HepG2 (cell line): ENCODE measurements around the gene COPZ2. TPM values are rescaled to one million over a fixed set of nuclear protein-coding genes. Genes with fewer than 3 reads are reported as not detected.

Experiments used
- ETV6 ChIP-seq: sonication (generic); formaldehyde crosslinking; conservative IDR thresholded peaks from 2 replicates; pipeline ENCODE4 v1.4.0; 2020; ENCODE audit warnings: missing genetic modification reagents
- FOSL2 ChIP-seq: sonication (generic); formaldehyde crosslinking; IDR thresholded peaks from 2 replicates; pipeline ENCODE4 v1.4.0; 2020; ENCODE audit warnings: missing genetic modification reagents
- HMGA1 ChIP-seq: sonication (generic); formaldehyde crosslinking; conservative IDR thresholded peaks from 2 replicates; pipeline ENCODE4 v1.4.0; 2020; ENCODE audit warnings: missing genetic modification reagents
- HNRNPH1 ChIP-seq: fragments of 200-400 bp; formaldehyde crosslinking; optimal IDR thresholded peaks from 2 replicates; pipeline ENCODE3; 2017; ENCODE audit warnings: mild to moderate bottlenecking, low read depth, low read length
- ISX ChIP-seq: sonication (generic); formaldehyde crosslinking; conservative IDR thresholded peaks from 2 replicates; pipeline ENCODE4 v1.5.0; 2020; ENCODE audit warnings: missing genetic modification reagents
- NFE2L1 ChIP-seq: sonication (generic); formaldehyde crosslinking; IDR thresholded peaks from 2 replicates; pipeline ENCODE4 v1.4.0; 2020; ENCODE audit warnings: missing genetic modification reagents, mild to moderate bottlenecking, borderline replicate concordance
- RARG ChIP-seq: sonication (generic); formaldehyde crosslinking; IDR thresholded peaks from 2 replicates; pipeline ENCODE4 v1.4.0; 2020; ENCODE audit warnings: low read depth, mild to moderate bottlenecking, missing genetic modification reagents
- RELA ChIP-seq: sonication (generic); formaldehyde crosslinking; IDR thresholded peaks from 2 replicates; pipeline ENCODE4 v1.4.0; 2020; ENCODE audit warnings: missing genetic modification reagents
- REXO4 ChIP-seq: sonication (generic); formaldehyde crosslinking; IDR thresholded peaks from 2 replicates; pipeline ENCODE4 v1.8.0; 2022; ENCODE audit warnings: missing genetic modification reagents, mild to moderate bottlenecking, borderline replicate concordance
- RNF2 ChIP-seq: fragments of 450-650 bp; conservative IDR thresholded peaks from 2 replicates; pipeline ENCODE4 v1.6.1; 2016; ENCODE audit warnings: low read depth
- SP4 ChIP-seq: sonication (generic); formaldehyde crosslinking; IDR thresholded peaks from 2 replicates; pipeline ENCODE4 v1.8.1; 2023; ENCODE audit warnings: mild to moderate bottlenecking, missing genetic modification reagents
- SRSF1 ChIP-seq: fragments of 200-400 bp; formaldehyde crosslinking; optimal IDR thresholded peaks from 2 replicates; pipeline ENCODE3; 2017; ENCODE audit warnings: mild to moderate bottlenecking, low read depth, low read length, moderate library complexity
- ZIK1 ChIP-seq: sonication (generic); formaldehyde crosslinking; IDR thresholded peaks from 2 replicates; pipeline ENCODE4 v1.5.0; 2020; ENCODE audit warnings: mild to moderate bottlenecking, low read depth, missing genetic modification reagents, borderline replicate concordance
- ZNF33B ChIP-seq: sonication (generic); formaldehyde crosslinking; IDR thresholded peaks from 2 replicates; pipeline ENCODE4 v1.5.1; 2020; ENCODE audit warnings: mild to moderate bottlenecking, missing genetic modification reagents
- ZNF720 ChIP-seq: sonication (generic); formaldehyde crosslinking; IDR thresholded peaks from 2 replicates; pipeline ENCODE4 v1.4.0; 2020; ENCODE audit warnings: missing genetic modification reagents
- ZNF773 ChIP-seq: sonication (generic); formaldehyde crosslinking; IDR thresholded peaks from 2 replicates; pipeline ENCODE4 v1.4.0; 2020; ENCODE audit warnings: missing genetic modification reagents, borderline replicate concordance
- ZNF775 ChIP-seq: sonication (generic); formaldehyde crosslinking; IDR thresholded peaks from 2 replicates; pipeline ENCODE4 v1.4.0; 2020; ENCODE audit warnings: missing genetic modification reagents, mild to moderate bottlenecking, moderate library complexity, borderline replicate concordance
- polyA plus RNA-seq, 8 experiments: library from polyadenylated mRNA; depleted of rRNA in 3 of 8; stranded (reverse) in 7 of 8; unstranded in 1 of 8; fragments of >200 nt; fragmentation: Illumina TruSeq in 4 of 8; extraction: Trizol in 4 of 8; gene quantifications; 2 replicates each; pipeline versions ENCODE4 v1.2.1 to v1.2.3, GENCODE V29; 2011 to 2016; ENCODE audit warnings: low read depth in 4 of 8, missing spikeins in 1 of 8, mixed read lengths in 1 of 8; ENCODE audit not compliant: insufficient read depth in 1 of 8
- total RNA-seq, 5 experiments: library from RNA; depleted of rRNA; stranded (reverse); fragments of >200 nt; fragmentation: Illumina TruSeq; extraction: Trizol; gene quantifications; 2 replicates each; pipeline ENCODE4 v1.2.3, GENCODE V29; 2016; ENCODE audit warnings: low read depth in 1 of 5
- TF ChIP-seq, protein P1 (sequence below): sonication (generic); formaldehyde crosslinking; IDR thresholded peaks from 2 replicates; pipeline ENCODE4 v1.8.0; 2022; ENCODE audit warnings: missing genetic modification reagents, mild to moderate bottlenecking, moderate library complexity, borderline replicate concordance
- TF ChIP-seq, protein P2 (sequence below): sonication (generic); formaldehyde crosslinking; IDR thresholded peaks from 2 replicates; pipeline ENCODE4 v1.4.0; 2020; ENCODE audit warnings: missing genetic modification reagents, borderline replicate concordance
- TF ChIP-seq, protein P3 (sequence below): sonication (generic); formaldehyde crosslinking; IDR thresholded peaks from 2 replicates; pipeline ENCODE4 v1.9.0; 2022; ENCODE audit warnings: missing genetic modification reagents, mild to moderate bottlenecking, borderline replicate concordance
- TF ChIP-seq, protein P4 (sequence below): sonication (generic); formaldehyde crosslinking; IDR thresholded peaks from 2 replicates; pipeline ENCODE4 v1.4.0; 2020; ENCODE audit warnings: missing genetic modification reagents
- TF ChIP-seq, protein P5 (sequence below): sonication (generic); formaldehyde crosslinking; IDR thresholded peaks from 2 replicates; pipeline ENCODE4 v1.4.0; 2020; ENCODE audit warnings: missing genetic modification reagents, low read depth, mild to moderate bottlenecking, borderline replicate concordance

The COPZ2 gene
- total and polyA plus RNA-seq, 2 of the 13 experiments (the other 11 are each of a cell fraction or from before 2014, with no cell fraction given): 0.61 to 1.5 TPM

DNA sequence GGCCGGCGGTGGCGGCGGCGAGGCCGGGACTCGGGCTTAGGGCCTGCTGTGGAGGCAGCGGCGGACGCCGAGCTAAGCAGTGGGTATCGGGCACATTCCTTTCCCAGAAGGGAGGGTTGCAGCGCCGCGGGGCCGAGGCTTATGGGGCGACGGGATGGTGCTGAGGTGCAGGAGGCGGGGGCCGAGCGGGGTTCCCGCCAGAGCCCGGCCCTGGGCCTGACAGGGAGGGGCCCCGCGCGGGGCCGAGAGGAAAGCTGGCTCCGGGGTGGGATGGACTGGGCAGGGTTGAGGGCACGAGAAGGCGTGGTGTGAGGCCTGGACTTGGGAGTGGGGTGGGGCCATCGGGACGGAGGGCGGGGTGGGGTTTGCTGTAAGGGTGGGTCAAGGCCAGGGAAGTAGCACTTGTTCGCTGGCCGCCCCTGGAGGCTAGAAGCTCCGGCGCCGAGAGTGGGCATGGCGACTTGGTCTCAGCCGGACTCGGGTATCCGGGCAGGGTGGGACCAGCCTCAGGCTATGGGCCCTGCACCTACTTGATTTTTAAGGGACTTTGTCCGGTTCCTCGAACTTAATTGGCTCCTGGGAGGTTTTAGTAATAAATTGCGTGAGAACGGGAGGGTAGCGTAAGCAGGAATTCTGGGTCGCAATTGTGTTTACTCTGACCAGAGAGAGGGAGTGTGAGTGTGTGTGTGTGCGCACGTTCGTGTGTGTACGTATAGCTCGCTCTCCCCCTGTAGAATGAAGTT, 11.0 kb upstream of the COPZ2 start (continued):
- TF ChIP-seq, protein P1, sequence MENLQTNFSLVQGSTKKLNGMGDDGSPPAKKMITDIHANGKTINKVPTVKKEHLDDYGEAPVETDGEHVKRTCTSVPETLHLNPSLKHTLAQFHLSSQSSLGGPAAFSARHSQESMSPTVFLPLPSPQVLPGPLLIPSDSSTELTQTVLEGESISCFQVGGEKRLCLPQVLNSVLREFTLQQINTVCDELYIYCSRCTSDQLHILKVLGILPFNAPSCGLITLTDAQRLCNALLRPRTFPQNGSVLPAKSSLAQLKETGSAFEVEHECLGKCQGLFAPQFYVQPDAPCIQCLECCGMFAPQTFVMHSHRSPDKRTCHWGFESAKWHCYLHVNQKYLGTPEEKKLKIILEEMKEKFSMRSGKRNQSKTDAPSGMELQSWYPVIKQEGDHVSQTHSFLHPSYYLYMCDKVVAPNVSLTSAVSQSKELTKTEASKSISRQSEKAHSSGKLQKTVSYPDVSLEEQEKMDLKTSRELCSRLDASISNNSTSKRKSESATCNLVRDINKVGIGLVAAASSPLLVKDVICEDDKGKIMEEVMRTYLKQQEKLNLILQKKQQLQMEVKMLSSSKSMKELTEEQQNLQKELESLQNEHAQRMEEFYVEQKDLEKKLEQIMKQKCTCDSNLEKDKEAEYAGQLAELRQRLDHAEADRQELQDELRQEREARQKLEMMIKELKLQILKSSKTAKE (CRISPR knock-in tag): peak; percentile 47; the same call in 1 of the 2 replicates
- no peak for TF ChIP-seq NFE2L1 (CRISPR knock-in tag)
- no peak for TF ChIP-seq RELA (CRISPR knock-in tag)
- TF ChIP-seq ZNF33B: no peak; the same call in 1 of the 2 replicates
- TF ChIP-seq HNRNPH1: no peak
- TF ChIP-seq, protein P2, sequence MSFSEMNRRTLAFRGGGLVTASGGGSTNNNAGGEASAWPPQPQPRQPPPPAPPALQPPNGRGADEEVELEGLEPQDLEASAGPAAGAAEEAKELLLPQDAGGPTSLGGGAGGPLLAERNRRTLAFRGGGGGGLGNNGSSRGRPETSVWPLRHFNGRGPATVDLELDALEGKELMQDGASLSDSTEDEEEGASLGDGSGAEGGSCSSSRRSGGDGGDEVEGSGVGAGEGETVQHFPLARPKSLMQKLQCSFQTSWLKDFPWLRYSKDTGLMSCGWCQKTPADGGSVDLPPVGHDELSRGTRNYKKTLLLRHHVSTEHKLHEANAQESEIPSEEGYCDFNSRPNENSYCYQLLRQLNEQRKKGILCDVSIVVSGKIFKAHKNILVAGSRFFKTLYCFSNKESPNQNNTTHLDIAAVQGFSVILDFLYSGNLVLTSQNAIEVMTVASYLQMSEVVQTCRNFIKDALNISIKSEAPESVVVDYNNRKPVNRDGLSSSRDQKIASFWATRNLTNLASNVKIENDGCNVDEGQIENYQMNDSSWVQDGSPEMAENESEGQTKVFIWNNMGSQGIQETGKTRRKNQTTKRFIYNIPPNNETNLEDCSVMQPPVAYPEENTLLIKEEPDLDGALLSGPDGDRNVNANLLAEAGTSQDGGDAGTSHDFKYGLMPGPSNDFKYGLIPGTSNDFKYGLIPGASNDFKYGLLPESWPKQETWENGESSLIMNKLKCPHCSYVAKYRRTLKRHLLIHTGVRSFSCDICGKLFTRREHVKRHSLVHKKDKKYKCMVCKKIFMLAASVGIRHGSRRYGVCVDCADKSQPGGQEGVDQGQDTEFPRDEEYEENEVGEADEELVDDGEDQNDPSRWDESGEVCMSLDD (CRISPR knock-in tag): peak; percentile 23; the same call in 1 of the 2 replicates
- TF ChIP-seq ZNF775 (CRISPR knock-in tag): no peak; the same call in 1 of the 2 replicates
- no peak for TF ChIP-seq ZNF720 (CRISPR knock-in tag)
- TF ChIP-seq RARG (CRISPR knock-in tag): no peak; the same call in 1 of the 2 replicates
- TF ChIP-seq ETV6 (CRISPR knock-in tag): no peak; the same call in 1 of the 2 replicates
- TF ChIP-seq ZIK1 (CRISPR knock-in tag): peak; percentile 58; the same call in 1 of the 2 replicates
- no peak for TF ChIP-seq REXO4
- no peak for TF ChIP-seq RNF2
- peak; percentile 25 for TF ChIP-seq FOSL2 (CRISPR knock-in tag)
- TF ChIP-seq SP4: no peak; the same call in none of the 2 replicates
- no peak for TF ChIP-seq ISX (CRISPR knock-in tag)
- TF ChIP-seq, protein P3, sequence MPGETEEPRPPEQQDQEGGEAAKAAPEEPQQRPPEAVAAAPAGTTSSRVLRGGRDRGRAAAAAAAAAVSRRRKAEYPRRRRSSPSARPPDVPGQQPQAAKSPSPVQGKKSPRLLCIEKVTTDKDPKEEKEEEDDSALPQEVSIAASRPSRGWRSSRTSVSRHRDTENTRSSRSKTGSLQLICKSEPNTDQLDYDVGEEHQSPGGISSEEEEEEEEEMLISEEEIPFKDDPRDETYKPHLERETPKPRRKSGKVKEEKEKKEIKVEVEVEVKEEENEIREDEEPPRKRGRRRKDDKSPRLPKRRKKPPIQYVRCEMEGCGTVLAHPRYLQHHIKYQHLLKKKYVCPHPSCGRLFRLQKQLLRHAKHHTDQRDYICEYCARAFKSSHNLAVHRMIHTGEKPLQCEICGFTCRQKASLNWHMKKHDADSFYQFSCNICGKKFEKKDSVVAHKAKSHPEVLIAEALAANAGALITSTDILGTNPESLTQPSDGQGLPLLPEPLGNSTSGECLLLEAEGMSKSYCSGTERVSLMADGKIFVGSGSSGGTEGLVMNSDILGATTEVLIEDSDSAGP: no peak; the same call in 1 of the 2 replicates
- no peak for TF ChIP-seq SRSF1
- no peak for TF ChIP-seq HMGA1
- TF ChIP-seq, protein P4, sequence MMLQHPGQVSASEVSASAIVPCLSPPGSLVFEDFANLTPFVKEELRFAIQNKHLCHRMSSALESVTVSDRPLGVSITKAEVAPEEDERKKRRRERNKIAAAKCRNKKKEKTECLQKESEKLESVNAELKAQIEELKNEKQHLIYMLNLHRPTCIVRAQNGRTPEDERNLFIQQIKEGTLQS: peak; percentile 31; the same call in 1 of the 2 replicates
- TF ChIP-seq, protein P5, sequence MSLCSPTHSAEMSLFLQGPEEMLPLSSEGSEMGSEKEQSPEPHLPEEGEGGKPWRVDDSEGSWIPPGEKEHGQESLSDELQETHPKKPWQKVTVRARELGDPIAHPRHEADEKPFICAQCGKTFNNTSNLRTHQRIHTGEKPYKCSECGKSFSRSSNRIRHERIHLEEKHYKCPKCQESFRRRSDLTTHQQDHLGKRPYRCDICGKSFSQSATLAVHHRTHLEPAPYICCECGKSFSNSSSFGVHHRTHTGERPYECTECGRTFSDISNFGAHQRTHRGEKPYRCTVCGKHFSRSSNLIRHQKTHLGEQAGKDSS: no peak
- no peak for TF ChIP-seq ZNF773
